ENCODE data around the gene EPN1.

Gene EPN1

GRCh38 chr19:55674841-55675660, at the start of gene EPN1:
TSS of gene EPN1 (plus strand) at chr19:55675226. CDS start at chr19:55678628, 3,402 bp downstream.
- DNase-seq (ENCODE audit: low spot score), result peak; percentile 97

GRCh38 chr19:55626350-55626749, 48.7 kb upstream of the EPN1 start:
- peak; percentile 82 for DNase-seq (ENCODE audit: low spot score)

GRCh38 chr19:55632463-55632834, 42.6 kb upstream of the EPN1 start:
- DNase-seq (ENCODE audit: low spot score), result peak; percentile 90

- DNase-seq (ENCODE audit: low spot score), result no peak
Observed at GRCh38 chr19:55633861-55634260, 41.2 kb upstream of the EPN1 start.

- DNase-seq (ENCODE audit: low spot score), result no peak
Observed at GRCh38 chr19:55635334-55635717, 39.7 kb upstream of the EPN1 start.

GRCh38 chr19:55635856-55636440, 39.1 kb upstream of the EPN1 start:
- DNase-seq (ENCODE audit: low spot score), result no peak

GRCh38 chr19:55636723-55637122, 38.3 kb upstream of the EPN1 start:
- DNase-seq (ENCODE audit: low spot score), result no peak

- no peak for DNase-seq (ENCODE audit: low spot score)
Observed at GRCh38 chr19:55637534-55637933, 37.5 kb upstream of the EPN1 start.

- DNase-seq (ENCODE audit: low spot score), result peak; percentile 42
Observed at GRCh38 chr19:55638864-55639359, 36.1 kb upstream of the EPN1 start.

- peak; percentile 75 for DNase-seq (ENCODE audit: low spot score)
Observed at GRCh38 chr19:55640043-55640576, 34.9 kb upstream of the EPN1 start.

GRCh38 chr19:55640577-55641425, 34.2 kb upstream of the EPN1 start, which contains the start of gene ZNF580:
TSS of gene ZNF580 (plus strand) at chr19:55641002. CDS start at chr19:55642509, 1,507 bp downstream.
- DNase-seq (ENCODE audit: low spot score), result peak; percentile 39

- peak; percentile 23 for DNase-seq (ENCODE audit: low spot score)
Observed at GRCh38 chr19:55641426-55642152, 33.4 kb upstream of the EPN1 start.

- no peak for DNase-seq (ENCODE audit: low spot score)
Observed at GRCh38 chr19:55642153-55643002, 32.6 kb upstream of the EPN1 start.

GRCh38 chr19:55643003-55643886, 31.8 kb upstream of the EPN1 start, which contains the start of gene ZNF581:
TSS of gene ZNF581 (plus strand) at chr19:55643649. CDS start at chr19:55644572, 923 bp downstream.
- peak; percentile 76 for DNase-seq (ENCODE audit: low spot score)

GRCh38 chr19:55643887-55644176, 31.2 kb upstream of the EPN1 start:
- DNase-seq (ENCODE audit: low spot score), result no peak

GRCh38 chr19:55644191-55644833, 30.7 kb upstream of the EPN1 start:
- DNase-seq (ENCODE audit: low spot score), result no peak

GRCh38 chr19:55644842-55645511, 30.0 kb upstream of the EPN1 start:
- DNase-seq (ENCODE audit: low spot score), result no peak

GRCh38 chr19:55645512-55645881, 29.5 kb upstream of the EPN1 start:
- DNase-seq (ENCODE audit: low spot score), result no peak

Data from CD4-positive, alpha-beta T cell treated with Interleukin-6 at 100 ng/mL for 8 hours (primary cell).